GM12874 (cell line): ENCODE results near the gene TRHDE.

Experiments used
- CTCF ChIP-seq: IDR thresholded peaks from 2 replicates; pipeline ENCODE4 v1.5.1; 2011; ENCODE audit warnings: low read depth, mild to moderate bottlenecking, control low read depth, low read length, moderate library complexity; ENCODE audit not compliant: insufficient read depth

TRHDE gene

GRCh38 chr12:72293701-72294100, 21.5 kb downstream of the TRHDE start:
- TF ChIP-seq CTCF = no peak

GRCh38 chr12:72295101-72295500, 22.9 kb downstream of the TRHDE start:
- TF ChIP-seq CTCF = no peak

- TF ChIP-seq CTCF = no peak
Observed at GRCh38 chr12:72295744-72296143, 23.6 kb downstream of the TRHDE start.

- no peak for TF ChIP-seq CTCF
Observed at GRCh38 chr12:72296389-72296788, 24.2 kb downstream of the TRHDE start.

- TF ChIP-seq CTCF = no peak
Observed at GRCh38 chr12:72297666-72298065, 25.5 kb downstream of the TRHDE start.

DNA sequence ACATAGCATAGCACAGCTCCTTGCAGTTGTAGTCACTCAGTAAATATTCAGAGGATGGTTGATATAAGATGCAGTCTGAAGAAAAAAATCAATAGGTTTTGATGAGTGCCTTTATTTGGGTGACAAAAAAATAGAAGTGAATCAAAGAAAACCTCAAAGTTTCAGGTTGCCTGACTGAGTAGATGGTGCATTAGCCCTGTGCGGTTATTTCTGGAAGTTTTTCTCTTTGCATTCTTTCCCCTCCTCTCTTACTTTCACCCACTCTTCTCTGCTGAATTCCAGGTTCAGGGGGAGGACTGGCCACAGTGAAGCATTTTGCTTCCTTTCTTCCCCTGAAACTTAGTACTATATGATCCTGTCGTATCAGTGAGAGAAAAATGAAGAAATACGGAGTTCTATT, 28.6 kb downstream of the TRHDE start:
- TF ChIP-seq CTCF = no peak

DNA sequence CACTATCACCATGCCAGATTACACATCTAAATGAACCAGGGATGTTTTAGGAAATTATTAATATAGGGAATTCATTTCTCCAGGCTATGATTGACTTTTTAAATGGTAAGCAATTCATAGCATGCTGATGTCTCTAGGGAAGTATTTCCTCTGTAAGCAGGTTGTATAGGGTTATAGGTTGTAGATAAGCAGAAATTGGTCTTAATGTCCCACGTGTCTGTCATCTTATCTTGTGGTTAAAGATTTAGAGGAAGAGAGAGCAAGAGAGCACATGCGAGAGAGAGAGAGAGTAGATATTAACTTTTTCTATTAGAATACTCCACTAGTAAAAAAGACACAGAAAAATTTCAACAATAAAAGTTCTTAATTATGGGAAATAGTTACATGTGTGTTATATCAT, 32.6 kb downstream of the TRHDE start:
- no peak for TF ChIP-seq CTCF

DNA sequence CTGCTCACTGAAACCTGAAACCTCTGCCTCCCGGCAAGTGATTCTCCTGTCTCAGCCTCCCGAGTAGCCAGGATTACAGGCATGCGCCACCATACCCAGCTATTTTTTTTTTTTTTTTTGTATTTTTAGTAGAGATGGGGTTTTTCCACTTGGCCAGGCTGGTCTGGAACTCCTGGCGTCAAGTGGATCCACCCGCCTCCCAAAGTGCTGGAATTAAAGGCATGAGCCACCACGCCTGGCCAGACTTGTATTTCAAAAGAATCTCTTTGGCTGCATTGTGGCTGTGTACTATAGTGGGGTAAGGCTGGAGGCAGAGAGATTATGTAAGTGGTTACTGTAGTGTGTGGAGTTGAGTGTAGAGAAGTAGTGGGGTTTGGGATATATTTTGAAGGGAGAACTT, 35.1 kb downstream of the TRHDE start:
- no peak for TF ChIP-seq CTCF
